T-helper 2 cell (primary cell): ENCODE results near the gene ZCWPW2.

Source experiments
- DNase-seq, 5 experiments: peaks; one replicate each; pipeline versions ENCODE4 v3.0.0 to v3.0.0-alpha.2; 2012 to 2022
- total RNA-seq, 2 donors: gene quantifications; one replicate each; lab custom pipeline; 2026; lab: John Stamatoyannopoulos, UW

Gene ZCWPW2, protein sequence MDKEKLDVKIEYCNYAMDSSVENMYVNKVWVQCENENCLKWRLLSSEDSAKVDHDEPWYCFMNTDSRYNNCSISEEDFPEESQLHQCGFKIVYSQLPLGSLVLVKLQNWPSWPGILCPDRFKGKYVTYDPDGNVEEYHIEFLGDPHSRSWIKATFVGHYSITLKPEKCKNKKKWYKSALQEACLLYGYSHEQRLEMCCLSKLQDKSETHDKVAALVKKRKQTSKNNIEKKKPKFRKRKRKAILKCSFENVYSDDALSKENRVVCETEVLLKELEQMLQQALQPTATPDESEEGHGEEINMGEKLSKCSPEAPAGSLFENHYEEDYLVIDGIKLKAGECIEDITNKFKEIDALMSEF
- 1.6 to 5.5 reads per million in 2 donors for total RNA-seq

DNA sequence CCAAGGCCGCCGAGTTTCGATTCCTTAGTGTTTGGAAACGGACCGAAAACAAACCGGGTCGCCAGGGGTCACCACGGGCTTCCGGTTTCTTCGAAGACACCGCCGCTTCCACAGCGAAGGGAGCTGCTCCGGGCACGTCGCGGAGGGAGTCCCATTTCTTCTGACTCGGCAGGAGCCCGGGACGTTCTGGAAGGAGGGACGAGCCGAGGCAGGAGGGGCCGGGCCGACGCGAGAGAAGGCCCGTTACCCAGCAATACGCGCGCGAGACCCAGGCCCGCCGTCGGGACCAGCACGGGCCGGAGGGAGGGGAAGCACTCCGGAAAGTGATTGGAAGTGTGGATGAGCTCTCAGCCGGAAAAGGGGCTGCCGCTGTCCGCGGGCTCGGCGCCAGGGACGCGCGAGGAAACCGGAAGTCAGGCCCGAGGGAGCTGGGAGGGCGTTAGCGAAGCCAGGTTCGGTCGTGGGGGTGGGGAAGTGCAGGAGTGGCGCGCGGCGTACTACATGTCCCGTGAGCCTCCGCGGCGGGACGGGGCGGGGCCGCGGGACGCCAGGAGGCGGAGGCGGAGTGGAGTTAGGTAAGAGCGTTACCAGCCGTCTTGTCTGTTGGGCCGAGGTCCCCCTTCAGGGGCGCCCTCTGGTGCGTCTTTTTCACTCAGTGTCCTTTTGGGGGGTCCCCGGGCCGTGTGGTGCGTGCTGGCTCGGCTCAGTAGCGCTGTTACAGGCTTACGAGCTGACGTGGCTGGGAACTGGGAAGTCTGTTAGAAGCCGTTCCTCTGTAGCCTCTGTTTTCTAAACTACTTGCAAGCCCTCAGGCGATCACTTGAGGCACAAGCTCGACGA, at the start of gene ZCWPW2, which contains the start of gene AZI2:
Gene ZCWPW2, plus strand, starts transcription at position 93 of the 840 bp plus-strand sequence. CDS start 64,348 bp downstream, outside the sequence.
Gene AZI2, minus strand, starts transcription at position 196 of the 840 bp plus-strand sequence. CDS start 8,207 bp downstream, outside the sequence.
- DNase-seq: peak; percentile 80 to 97 (median 86)

GRCh38 chr3:28299705-28300104, 48.8 kb upstream of the ZCWPW2 start:
- no peak for DNase-seq

- no peak for DNase-seq
Observed at GRCh38 chr3:28300345-28300962, 48.1 kb upstream of the ZCWPW2 start.

DNA sequence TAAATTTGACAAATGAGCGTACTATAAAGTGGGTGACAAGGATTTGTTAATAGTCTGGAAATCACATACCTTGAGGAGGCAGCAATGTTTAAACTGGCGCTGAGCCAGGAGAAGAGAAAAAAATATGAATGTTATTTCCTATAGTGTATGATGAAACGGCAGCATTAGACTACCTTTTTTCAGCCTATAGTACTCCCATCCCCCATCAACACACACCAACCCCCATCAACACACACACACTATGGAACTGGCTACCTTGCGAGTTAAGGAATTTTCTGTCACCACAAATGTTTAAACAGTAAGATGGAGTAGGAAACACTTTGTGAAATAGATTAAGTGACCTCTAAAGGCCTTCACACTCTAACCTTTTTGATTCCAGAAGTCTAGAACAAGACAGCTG, 46.8 kb upstream of the ZCWPW2 start:
- DNase-seq: no peak

DNA sequence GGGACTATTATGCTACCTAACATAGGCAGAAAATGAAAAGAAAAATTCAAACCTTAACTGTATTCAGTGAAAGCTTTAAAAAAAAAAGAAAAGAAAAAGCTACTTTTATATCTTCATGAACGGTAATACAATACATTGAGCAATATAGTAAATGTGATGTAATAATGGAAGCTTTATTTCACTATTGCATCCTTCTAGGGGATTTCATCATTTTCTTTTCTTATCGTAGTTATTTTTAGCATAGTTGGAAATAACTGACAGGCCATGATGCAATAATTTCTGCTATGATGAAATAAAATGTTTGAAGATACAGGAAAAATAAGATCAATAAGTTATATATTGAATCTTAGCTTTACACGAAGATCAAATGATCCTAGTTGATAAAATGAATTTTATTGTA, 40.3 kb upstream of the ZCWPW2 start:
- no peak for DNase-seq

DNA sequence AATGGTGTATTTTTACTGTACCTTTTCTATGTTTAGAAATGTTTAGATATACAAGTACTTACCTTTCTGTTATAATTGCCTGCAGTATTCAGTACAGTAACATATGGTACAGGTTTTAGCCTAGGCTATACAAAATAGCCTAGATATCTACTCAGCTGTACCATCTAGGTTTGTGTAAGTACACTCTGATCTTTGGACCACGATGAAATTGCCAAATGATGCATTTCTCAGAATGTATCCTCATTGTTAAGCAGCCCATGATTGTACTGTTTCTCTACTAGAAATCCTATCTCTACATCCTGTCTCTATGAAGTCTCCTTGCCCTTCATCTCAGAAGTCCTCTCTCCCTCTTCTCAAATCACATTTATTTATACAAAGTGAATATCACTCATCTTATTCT, 32.8 kb upstream of the ZCWPW2 start:
- DNase-seq: no peak

- no peak for DNase-seq
Observed at GRCh38 chr3:28316226-28316625, 32.3 kb upstream of the ZCWPW2 start.

GRCh38 chr3:28317438-28318022, 31.0 kb upstream of the ZCWPW2 start:
- DNase-seq: peak in 2 of 5 experiments; percentile 40 to 81

- DNase-seq: no peak
Observed at GRCh38 chr3:28320981-28321380, 27.5 kb upstream of the ZCWPW2 start.

DNA sequence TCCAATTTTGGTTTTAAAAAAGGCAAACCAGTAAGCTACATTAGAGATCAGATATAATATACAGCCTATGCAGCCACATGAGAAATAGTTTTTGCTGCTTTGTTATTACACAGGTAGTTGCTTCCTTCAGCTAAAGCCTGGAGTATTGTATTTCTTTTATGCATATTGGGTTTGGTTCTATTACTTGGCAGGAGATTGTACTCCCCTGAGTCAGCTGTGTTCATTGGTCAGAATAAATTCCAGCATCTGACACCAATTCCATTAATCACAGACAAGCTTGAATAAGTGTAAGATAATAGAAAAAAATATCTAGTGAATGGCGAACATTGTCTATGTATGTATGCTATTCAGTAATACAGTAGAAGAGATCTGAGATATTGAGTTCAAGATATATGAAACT, 26.1 kb upstream of the ZCWPW2 start:
- no peak for DNase-seq

- peak in 2 of 5 experiments; percentile 77 to 98 for DNase-seq
Observed at GRCh38 chr3:28326458-28326926, 22.0 kb upstream of the ZCWPW2 start.

DNA sequence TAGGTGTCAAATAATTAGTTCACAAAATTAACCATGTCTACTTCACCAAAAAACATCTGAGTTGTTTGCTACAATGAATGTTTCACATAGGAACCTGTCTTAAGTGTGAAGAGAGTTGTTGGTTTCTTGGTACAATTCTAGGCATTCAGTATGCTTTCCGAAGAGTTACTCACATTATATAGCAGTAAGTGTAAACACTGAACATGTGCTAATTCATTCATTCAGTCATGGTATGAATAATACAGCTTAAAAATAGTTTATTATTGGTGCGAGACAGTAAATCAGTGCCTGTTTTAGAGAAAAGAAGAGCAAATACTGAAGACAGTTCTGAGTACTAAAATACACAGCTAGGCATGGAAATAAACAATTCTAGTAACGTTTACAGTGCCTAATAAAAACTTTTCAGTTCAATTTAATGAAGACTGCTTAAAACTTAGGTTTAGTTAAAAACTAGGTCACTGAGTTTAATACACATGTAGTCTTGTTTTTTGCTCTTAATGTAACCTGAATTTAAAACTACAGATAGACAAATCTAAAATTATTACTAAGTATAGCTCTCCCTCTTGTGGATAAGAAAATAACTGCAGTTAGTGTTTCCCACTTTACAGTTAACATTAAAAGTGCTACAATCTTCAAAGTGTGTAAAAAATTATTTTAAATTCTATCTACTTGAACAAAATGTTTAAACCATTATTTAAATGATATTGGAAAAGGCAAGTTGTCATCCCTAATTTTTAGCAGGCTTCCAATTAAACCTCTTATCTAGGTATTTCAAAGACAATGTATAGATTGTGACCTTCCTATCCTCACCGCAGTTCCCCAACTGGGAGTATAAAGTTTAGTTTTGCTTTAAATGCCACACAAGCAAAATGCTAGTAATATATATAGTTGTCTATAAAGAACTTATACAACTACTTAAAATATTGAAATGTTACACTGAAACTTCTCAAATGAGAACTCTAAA, 20.1 kb upstream of the ZCWPW2 start:
- DNase-seq: peak in 2 of 5 experiments; percentile 28 to 52

DNA sequence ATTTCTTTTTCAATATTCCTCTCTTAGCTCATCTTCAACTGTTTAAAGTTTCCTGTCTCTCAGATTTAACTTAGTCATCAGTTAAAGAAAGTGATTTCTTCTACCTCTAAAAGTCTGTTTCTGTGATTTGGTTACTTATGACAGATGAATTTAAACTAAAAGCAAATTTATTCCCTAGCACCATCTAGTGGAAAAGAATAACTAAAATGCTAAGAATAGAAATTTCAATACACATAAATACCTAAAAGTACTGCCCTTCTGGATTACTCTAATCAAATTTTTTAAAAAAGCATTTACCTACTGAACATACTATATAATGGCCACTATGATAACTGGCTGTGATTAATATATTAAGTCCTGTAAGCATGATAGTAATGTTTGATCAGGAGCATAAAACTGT, 14.0 kb upstream of the ZCWPW2 start:
- peak in 1 of 5 experiments; percentile 32 for DNase-seq

DNA sequence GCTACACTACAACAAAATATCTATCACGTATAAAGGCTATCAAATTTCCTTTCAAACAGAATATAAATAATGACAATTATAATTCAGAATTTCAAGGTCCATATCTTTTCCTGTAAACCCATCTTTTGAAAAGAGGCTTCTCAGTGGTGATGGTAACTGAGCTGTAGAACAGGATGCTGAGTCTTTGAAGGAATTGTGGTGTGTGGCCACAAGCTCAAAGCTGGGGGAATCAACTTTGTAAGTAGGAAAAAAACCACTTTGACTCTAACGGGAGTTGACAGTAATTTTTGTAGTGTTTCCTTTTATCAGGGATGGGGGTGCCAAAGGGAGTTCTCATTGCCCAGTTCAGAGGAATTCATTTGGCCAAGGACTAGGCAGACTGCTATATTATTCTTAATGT, 13.3 kb upstream of the ZCWPW2 start:
- no peak for DNase-seq

DNA sequence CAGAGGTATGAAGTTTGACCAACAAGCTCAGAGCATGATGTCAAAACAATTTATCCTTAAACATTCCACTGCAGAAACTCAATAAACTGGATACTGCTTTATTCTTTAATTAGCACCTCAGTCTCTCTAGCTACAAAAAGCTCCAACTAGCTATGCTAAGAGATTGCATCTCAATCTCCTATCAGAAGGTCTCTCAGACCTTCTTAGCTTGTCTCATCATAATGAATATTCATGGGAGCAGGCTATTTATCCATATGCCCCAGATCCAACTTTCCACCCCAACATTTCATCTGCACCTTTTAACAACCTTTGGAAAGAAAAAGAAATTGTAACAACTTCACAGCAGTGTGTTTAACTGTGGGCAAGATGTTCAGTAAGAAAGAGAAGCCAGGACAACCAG, 11.3 kb upstream of the ZCWPW2 start:
- DNase-seq: no peak

GRCh38 chr3:28343144-28343543, 5.4 kb upstream of the ZCWPW2 start:
- no peak for DNase-seq

- DNase-seq: no peak
Observed at GRCh38 chr3:28345690-28346089, 2.8 kb upstream of the ZCWPW2 start.

- DNase-seq: peak in 2 of 5 experiments; percentile 3 to 29
Observed at GRCh38 chr3:28347374-28348264, 902 bp upstream of the ZCWPW2 start.

DNA sequence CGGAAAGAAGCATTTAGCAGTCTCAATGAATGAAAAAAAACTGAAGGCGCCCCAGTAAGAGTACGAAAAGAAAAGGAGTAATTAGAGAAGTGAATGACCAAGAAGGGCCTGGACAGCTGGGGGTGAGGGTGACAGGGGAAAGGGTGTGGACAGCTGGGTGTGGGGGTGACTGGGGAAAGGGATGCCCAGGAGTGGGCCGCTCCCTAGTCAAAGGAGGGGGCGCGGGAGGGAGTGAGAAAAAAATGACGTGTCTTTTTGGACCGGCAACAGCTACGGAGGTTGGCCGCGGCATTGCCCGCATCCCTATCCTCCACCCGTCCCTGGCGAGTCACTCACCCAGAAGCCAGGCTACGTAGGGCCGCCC, 274 bp upstream of the ZCWPW2 start:
- DNase-seq: no peak

DNA sequence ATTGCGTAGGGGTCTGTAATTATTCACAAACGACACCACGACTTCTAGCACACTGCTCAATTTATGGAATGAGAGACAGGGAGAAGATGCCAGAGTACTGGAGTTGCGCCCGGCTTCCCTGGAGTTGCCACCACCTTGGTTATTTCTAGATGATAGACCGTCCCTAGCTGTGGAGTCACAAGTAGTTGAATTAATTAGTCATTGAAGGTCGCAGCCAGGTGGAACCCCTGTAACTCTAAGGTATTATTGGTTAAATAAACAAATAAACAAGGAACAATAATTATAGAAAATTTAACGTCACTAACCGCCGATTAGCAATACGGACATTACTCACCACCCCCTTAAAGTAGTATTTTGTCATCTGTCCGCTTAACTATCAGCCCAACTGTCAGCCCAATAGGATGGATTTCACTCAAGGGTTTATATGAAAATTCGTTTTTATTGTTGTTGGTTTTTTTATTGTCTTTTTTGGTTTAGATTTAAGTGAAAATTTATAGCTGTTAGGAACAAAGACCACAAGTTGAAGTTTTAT, 1.0 kb downstream of the ZCWPW2 start:
- no peak for DNase-seq
